SK-N-SH (cell line): ENCODE data around the gene CEP57L1.

Source experiments
- CTCF ChIP-seq: fragments of 200-600 bp; sonication (generic); IDR thresholded peaks from 2 replicates; pipeline ENCODE4 v1.6.1; 2017; ENCODE audit warnings: antibody characterized with exemption, mild to moderate bottlenecking, moderate library complexity
- EP300 ChIP-seq, 2 experiments: IDR thresholded peaks; 2 replicates each; pipeline versions ENCODE4 v1.4.0 to v1.6.1; 2012; ENCODE audit warnings: borderline replicate concordance in 1 of 2, low read depth in 1 of 2, low read length in 1 of 2
- GABPA ChIP-seq: IDR thresholded peaks from 2 replicates; pipeline ENCODE4 v1.4.0; 2012; ENCODE audit warnings: low read depth, mild to moderate bottlenecking
- POLR2AphosphoS5 ChIP-seq: IDR thresholded peaks from 2 replicates; pipeline ENCODE4 v1.6.1; 2012; ENCODE audit warnings: low read depth, low read length

GRCh38 chr6:109060571-109060970 lies 34.7 kb upstream of the CEP57L1 start:
- TF ChIP-seq CTCF (no peak), EP300 (IDR thresholded peaks at IDR 0.05; ENCODE audit: borderline replicate concordance in 1 of 2, low read depth in 1 of 2, low read length in 1 of 2) (no peak), POLR2AphosphoS5 (no peak), GABPA (no peak)
